ENCODE data around the gene P3H3. TPM values are rescaled to one million over a fixed set of nuclear protein-coding genes. Genes with fewer than 3 reads are reported as not detected.

The P3H3 gene
- total and polyA plus RNA-seq, 2 experiments from 2014 or later = 16.4 to 38.2 TPM

DNA sequence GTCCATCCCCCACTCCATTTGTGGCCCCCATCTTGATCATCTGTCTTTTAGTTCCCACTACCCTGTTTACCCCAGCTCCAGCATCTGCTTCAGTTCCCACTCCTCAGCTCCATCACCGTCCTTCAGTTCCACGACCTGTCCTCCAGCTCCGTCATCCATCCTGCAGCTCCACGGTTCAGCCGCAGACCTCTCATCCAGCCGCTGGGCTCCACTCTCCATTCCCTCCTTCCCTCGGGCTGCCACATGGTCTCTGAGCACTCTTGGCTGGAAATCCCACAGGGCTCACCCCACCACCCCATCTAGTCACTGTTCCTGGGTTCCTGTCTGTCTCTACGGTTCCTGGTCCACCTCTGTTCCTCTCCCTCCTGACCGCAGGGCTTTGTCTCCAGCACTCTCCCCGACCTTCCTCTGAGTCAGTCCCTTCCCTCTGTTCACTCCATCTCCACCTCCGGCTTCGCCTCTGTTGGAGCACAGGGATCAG lies 3.3 kb upstream of the P3H3 start:
- H3K9me2 ChIP-seq (ENCODE audit: insufficient read depth) = no peaks in the 10 kb centered on the region
- H3K36me3 ChIP-seq (ENCODE audit: insufficient read depth) = no peaks in the 10 kb centered on the region
- H3K4me1 Mint-ChIP-seq = peaks cover 59% of the 10 kb centered on the region
- peaks cover 53% of the 10 kb centered on the region for H3K27me3 ChIP-seq (ENCODE audit: insufficient read depth)
- H3K9me3 Mint-ChIP-seq = no peaks in the 10 kb centered on the region
- peaks cover 5% of the 10 kb centered on the region for H3K79me2 ChIP-seq (replicated peaks; ENCODE audit: insufficient read depth)
- H2AFZ ChIP-seq = no peak overlapping the region
- peak overlapping the region; percentile 88 for H3K4me2 ChIP-seq
- peak overlapping the region; percentile 66 for H3K4me3 Mint-ChIP-seq
- peaks cover 9% of the 10 kb centered on the region; the same call in 2 of the 3 replicates for H3K36me3 Mint-ChIP-seq (ENCODE audit: low read depth)
- H3K4me1 ChIP-seq (ENCODE audit: insufficient read depth) = peaks cover 47% of the 10 kb centered on the region
- H3K27ac ChIP-seq (ENCODE audit: low read depth) = no peak overlapping the region
- DNase-seq (ENCODE audit: low spot score) = no peak
- no peaks in the 10 kb centered on the region for H4K20me1 ChIP-seq (replicated peaks; ENCODE audit: insufficient read depth)
- ATAC-seq = no peak
- peaks cover 31% of the 10 kb centered on the region for H3K27me3 Mint-ChIP-seq (ENCODE audit: insufficient read depth, low read depth, poor library complexity)
- peaks cover 20% of the 10 kb centered on the region for H3F3A ChIP-seq (replicated peaks; ENCODE audit: low read depth)
- H3K4me3 ChIP-seq = peak overlapping the region; percentile 63
- H3K27ac Mint-ChIP-seq = no peak overlapping the region
- peak; percentile 15; the same call in 1 of the 2 replicates for TF ChIP-seq POLR2AphosphoS5 (IDR thresholded peaks at IDR 0.05; ENCODE audit: low read depth)
- TF ChIP-seq, protein P1, sequence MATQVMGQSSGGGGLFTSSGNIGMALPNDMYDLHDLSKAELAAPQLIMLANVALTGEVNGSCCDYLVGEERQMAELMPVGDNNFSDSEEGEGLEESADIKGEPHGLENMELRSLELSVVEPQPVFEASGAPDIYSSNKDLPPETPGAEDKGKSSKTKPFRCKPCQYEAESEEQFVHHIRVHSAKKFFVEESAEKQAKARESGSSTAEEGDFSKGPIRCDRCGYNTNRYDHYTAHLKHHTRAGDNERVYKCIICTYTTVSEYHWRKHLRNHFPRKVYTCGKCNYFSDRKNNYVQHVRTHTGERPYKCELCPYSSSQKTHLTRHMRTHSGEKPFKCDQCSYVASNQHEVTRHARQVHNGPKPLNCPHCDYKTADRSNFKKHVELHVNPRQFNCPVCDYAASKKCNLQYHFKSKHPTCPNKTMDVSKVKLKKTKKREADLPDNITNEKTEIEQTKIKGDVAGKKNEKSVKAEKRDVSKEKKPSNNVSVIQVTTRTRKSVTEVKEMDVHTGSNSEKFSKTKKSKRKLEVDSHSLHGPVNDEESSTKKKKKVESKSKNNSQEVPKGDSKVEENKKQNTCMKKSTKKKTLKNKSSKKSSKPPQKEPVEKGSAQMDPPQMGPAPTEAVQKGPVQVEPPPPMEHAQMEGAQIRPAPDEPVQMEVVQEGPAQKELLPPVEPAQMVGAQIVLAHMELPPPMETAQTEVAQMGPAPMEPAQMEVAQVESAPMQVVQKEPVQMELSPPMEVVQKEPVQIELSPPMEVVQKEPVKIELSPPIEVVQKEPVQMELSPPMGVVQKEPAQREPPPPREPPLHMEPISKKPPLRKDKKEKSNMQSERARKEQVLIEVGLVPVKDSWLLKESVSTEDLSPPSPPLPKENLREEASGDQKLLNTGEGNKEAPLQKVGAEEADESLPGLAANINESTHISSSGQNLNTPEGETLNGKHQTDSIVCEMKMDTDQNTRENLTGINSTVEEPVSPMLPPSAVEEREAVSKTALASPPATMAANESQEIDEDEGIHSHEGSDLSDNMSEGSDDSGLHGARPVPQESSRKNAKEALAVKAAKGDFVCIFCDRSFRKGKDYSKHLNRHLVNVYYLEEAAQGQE (IDR thresholded peaks at IDR 0.05; ENCODE audit: unreplicated experiment) = no peak

DNA sequence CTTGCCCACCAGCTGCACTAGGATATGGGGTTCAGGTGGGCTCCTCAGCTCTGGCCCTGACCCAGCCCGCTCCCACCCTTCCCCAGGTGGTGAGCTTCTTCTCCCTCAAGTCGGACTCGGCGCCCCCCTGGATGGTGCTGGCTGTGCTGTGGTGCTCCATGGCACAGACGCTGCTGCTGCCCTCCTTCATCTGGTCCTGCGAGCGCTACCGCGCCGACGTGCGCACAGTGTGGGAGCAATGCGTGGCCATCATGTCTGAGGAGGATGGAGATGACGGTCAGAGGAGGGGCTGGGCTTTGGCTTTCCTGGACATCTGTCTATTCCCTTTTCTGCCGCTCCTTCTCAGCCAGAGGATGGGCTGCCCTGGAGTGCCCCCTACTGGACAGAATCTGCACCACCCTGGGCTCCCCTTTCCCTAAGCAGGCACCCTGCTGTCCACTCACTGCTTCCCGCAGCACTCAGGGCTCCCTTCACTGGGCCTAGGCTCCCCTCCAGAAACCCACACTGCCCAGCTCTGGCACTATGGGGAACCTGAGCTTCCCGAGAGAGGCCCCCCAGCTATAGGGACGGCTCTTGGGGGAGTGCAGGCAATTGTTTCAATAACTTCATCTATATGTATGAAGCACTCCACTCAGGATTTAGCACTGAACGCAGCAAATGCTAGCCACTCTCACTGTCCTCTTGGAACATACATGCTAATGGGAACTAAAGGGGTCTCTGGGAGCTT lies 2.6 kb upstream of the P3H3 start:
- Histone ChIP-seq H3K79me2 (replicated peaks; ENCODE audit: insufficient read depth) (peaks cover 9% of the 10 kb centered on the region), H3K36me3 (ENCODE audit: insufficient read depth) (no peaks in the 10 kb centered on the region), H2AFZ (no peak overlapping the region), H3K4me3 (peak overlapping the region; percentile 63), H3K27me3 (ENCODE audit: insufficient read depth) (peaks cover 46% of the 10 kb centered on the region), H3K4me1 (ENCODE audit: insufficient read depth) (peaks cover 45% of the 10 kb centered on the region), H4K20me1 (replicated peaks; ENCODE audit: insufficient read depth) (no peaks in the 10 kb centered on the region), H3K27ac (ENCODE audit: low read depth) (no peak overlapping the region), H3K4me2 (peak overlapping the region; percentile 88), H3K9me2 (ENCODE audit: insufficient read depth) (no peaks in the 10 kb centered on the region), H3F3A (replicated peaks; ENCODE audit: low read depth) (peaks cover 17% of the 10 kb centered on the region)
- ATAC-seq (peak; percentile 27), DNase-seq (ENCODE audit: low spot score) (peak; percentile 91)
- peaks cover 30% of the 10 kb centered on the region for H3K27me3 Mint-ChIP-seq (ENCODE audit: insufficient read depth, low read depth, poor library complexity)
- H3K4me1 Mint-ChIP-seq = peaks cover 57% of the 10 kb centered on the region
- no peak for TF ChIP-seq EZH2phosphoT487 (IDR thresholded peaks at IDR 0.05; ENCODE audit: unreplicated experiment)
- 0 out of 2 replicates have a peak, but pooled peaks have one; percentile 14 for TF ChIP-seq POLR2AphosphoS5 (IDR thresholded peaks at IDR 0.05; ENCODE audit: low read depth)
- TF ChIP-seq, protein P2, sequence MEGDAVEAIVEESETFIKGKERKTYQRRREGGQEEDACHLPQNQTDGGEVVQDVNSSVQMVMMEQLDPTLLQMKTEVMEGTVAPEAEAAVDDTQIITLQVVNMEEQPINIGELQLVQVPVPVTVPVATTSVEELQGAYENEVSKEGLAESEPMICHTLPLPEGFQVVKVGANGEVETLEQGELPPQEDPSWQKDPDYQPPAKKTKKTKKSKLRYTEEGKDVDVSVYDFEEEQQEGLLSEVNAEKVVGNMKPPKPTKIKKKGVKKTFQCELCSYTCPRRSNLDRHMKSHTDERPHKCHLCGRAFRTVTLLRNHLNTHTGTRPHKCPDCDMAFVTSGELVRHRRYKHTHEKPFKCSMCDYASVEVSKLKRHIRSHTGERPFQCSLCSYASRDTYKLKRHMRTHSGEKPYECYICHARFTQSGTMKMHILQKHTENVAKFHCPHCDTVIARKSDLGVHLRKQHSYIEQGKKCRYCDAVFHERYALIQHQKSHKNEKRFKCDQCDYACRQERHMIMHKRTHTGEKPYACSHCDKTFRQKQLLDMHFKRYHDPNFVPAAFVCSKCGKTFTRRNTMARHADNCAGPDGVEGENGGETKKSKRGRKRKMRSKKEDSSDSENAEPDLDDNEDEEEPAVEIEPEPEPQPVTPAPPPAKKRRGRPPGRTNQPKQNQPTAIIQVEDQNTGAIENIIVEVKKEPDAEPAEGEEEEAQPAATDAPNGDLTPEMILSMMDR (conservative IDR thresholded peaks at IDR 0.05; ENCODE audit: low read depth in 2 of 2) = peak; percentile 86 to 94
- no peak for TF ChIP-seq ZNF114 (CRISPR knock-in tag; IDR thresholded peaks at IDR 0.05)
- H3K27ac Mint-ChIP-seq = no peak overlapping the region
- H3K36me3 Mint-ChIP-seq (ENCODE audit: low read depth) = peaks cover 14% of the 10 kb centered on the region
- H3K4me3 Mint-ChIP-seq = peak overlapping the region; percentile 66
- no peaks in the 10 kb centered on the region for H3K9me3 Mint-ChIP-seq
